SU-DHL-6 (cell line): ENCODE results near the gene INSIG1.

Source experiments
- H2AFZ ChIP-seq: fragments of 200-600 bp; sonication (generic); 2 replicates; pipeline ENCODE4 v1.6.1; 2014; ENCODE audit warnings: low read depth, mild to moderate bottlenecking, moderate library complexity, mixed read lengths, antibody characterized with exemption, low read length; ENCODE audit not compliant: severe bottlenecking
- H3F3A ChIP-seq: fragments of 200-600 bp; shearing (Covaris generic); 2 replicates; pipeline ENCODE4 v1.6.0; 2016; ENCODE audit warnings: antibody characterized with exemption, mild to moderate bottlenecking; ENCODE audit not compliant: insufficient read depth
- H3K27ac ChIP-seq: fragments of 200-600 bp; sonication (generic); 2 replicates; pipeline ENCODE4 v1.5.1; 2016; ENCODE audit warnings: low read depth, mild to moderate bottlenecking, low read length, moderate library complexity, mixed read lengths
- H3K27me3 ChIP-seq: fragments of 200-600 bp; sonication (generic), shearing (Covaris generic); 2 replicates; pipeline ENCODE4 v1.6.0; 2014; ENCODE audit warnings: mild to moderate bottlenecking, low read length
- H3K36me3 ChIP-seq: fragments of 200-600 bp; sonication (generic); 2 replicates; pipeline ENCODE4 v1.6.1; 2014; ENCODE audit warnings: mild to moderate bottlenecking, low read length, mixed read lengths
- H3K4me2 ChIP-seq: fragments of 300-600, 200-600 bp; shearing (Covaris generic), sonication (generic); 2 replicates; pipeline ENCODE4 v1.6.0; 2014; ENCODE audit warnings: low read length, low read depth, mild to moderate bottlenecking; ENCODE audit not compliant: poor library complexity, severe bottlenecking
- H3K4me3 ChIP-seq: fragments of 200-600 bp; sonication (generic); 2 replicates; pipeline ENCODE4 v1.5.1; 2014; ENCODE audit warnings: antibody characterized with exemption, low read length, mild to moderate bottlenecking, mixed read lengths; ENCODE audit not compliant: insufficient read depth, poor library complexity, severe bottlenecking
- H3K79me2 ChIP-seq: fragments of 200-600 bp; sonication (generic); 2 replicates; pipeline ENCODE4 v1.6.1; 2014; ENCODE audit warnings: mild to moderate bottlenecking, low read length, moderate library complexity; ENCODE audit not compliant: insufficient read depth
- H3K9ac ChIP-seq: fragments of 200-600 bp; sonication (generic); 2 replicates; pipeline ENCODE4 v1.7.0; 2014; ENCODE audit warnings: mild to moderate bottlenecking, low read length
- H3K9me2 ChIP-seq: fragments of 200-600 bp; sonication (generic); replicated peaks from 2 replicates; pipeline ENCODE4 v1.6.1; 2014; ENCODE audit warnings: low read length; ENCODE audit not compliant: insufficient read depth
- H3K9me3 ChIP-seq: fragments of 200-600 bp; sonication (generic); 2 replicates; pipeline ENCODE4 v1.6.1; 2014; ENCODE audit warnings: low read length, mixed read lengths; ENCODE audit not compliant: insufficient read depth
- H4K20me1 ChIP-seq: fragments of 200-600 bp; sonication (generic); 2 replicates; pipeline ENCODE4 v1.6.1; 2014; ENCODE audit warnings: low read depth, mild to moderate bottlenecking, antibody characterized with exemption, low read length, moderate library complexity, mixed read lengths
- EZH2phosphoT487 ChIP-seq: fragments of 200-600 bp; sonication (generic), shearing (Covaris generic); conservative IDR thresholded peaks from 2 replicates; pipeline ENCODE4 v1.6.1; 2018; ENCODE audit warnings: mild to moderate bottlenecking, antibody characterized with exemption, low read length, moderate library complexity, mixed read lengths
- TF ChIP-seq, protein P1 (sequence below): fragments of 200-600 bp; sonication (generic); IDR thresholded peaks from one replicate; pipeline ENCODE4 v1.5.1; 2017; ENCODE audit warnings: antibody characterized with exemption, mild to moderate bottlenecking, low read length, moderate library complexity; ENCODE audit not compliant: insufficient read depth, poor library complexity, severe bottlenecking

The INSIG1 gene

DNA sequence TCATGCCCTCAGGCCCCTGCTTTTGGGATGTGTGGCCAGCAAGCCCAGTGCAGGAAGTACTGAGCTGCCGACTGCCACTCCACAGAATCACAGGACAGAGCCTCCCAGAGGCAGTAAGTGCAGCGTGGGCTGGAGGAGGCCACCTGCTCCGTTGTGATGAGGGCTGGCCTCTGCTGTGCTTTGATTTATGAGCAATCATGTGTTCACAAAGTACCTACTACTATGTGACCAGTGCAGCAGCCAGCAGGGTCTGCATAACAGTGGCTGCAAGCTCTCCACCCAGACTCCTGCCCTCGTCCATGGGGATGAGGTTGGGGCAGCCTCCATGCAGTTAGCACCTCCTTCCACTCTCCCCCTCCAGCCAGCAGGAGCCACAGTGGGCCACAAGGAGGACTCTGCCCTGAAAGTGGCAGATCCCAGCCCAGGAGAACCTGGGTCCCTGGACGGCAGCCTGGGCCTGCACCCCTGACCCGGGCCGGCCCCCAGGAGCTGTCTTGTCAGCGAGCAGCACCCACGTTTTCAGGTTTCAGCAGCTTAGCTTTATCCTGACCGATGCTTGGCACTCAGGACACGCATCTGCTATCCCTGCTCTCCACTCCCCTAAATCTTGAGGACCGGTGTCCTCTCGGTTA lies 37.7 kb upstream of the INSIG1 start:
- H3K9me3 ChIP-seq: no peaks in the 10 kb centered on the region
- H4K20me1 ChIP-seq: no peaks in the 10 kb centered on the region
- H3K4me2 ChIP-seq: no peak overlapping the region
- H2AFZ ChIP-seq: no peak overlapping the region
- no peak for TF ChIP-seq EZH2phosphoT487
- TF ChIP-seq, protein P1, sequence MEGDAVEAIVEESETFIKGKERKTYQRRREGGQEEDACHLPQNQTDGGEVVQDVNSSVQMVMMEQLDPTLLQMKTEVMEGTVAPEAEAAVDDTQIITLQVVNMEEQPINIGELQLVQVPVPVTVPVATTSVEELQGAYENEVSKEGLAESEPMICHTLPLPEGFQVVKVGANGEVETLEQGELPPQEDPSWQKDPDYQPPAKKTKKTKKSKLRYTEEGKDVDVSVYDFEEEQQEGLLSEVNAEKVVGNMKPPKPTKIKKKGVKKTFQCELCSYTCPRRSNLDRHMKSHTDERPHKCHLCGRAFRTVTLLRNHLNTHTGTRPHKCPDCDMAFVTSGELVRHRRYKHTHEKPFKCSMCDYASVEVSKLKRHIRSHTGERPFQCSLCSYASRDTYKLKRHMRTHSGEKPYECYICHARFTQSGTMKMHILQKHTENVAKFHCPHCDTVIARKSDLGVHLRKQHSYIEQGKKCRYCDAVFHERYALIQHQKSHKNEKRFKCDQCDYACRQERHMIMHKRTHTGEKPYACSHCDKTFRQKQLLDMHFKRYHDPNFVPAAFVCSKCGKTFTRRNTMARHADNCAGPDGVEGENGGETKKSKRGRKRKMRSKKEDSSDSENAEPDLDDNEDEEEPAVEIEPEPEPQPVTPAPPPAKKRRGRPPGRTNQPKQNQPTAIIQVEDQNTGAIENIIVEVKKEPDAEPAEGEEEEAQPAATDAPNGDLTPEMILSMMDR: no peak
- H3K9ac ChIP-seq: no peak overlapping the region
- no peaks in the 10 kb centered on the region for H3K36me3 ChIP-seq
- no peaks in the 10 kb centered on the region for H3K27me3 ChIP-seq
- H3K79me2 ChIP-seq: no peaks in the 10 kb centered on the region
- no peak overlapping the region for H3K27ac ChIP-seq
- no peak overlapping the region for H3K4me3 ChIP-seq
- H3K9me2 ChIP-seq: no peaks in the 10 kb centered on the region
- H3F3A ChIP-seq: no peaks in the 10 kb centered on the region

DNA sequence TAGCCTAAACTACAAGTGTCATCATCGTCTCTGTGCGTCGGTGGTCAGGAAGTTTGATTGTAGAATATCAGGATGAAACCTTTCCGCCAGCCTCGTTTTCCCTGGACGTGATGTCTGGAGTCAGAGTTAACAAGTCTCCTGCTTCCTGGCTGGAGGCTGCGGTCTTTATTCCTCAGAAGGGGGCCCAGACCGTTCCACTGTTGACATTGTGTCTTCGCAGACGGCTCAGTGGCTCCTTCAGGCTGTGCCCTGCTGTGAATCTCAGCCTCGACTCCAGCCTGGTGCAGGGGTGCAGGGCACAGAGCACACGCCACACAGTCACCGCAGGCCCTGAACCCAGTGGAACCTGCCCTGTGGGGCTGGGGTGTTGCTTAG lies 37.2 kb upstream of the INSIG1 start:
- no peaks in the 10 kb centered on the region for H3K36me3 ChIP-seq
- TF ChIP-seq, protein P1: no peak
- no peak for TF ChIP-seq EZH2phosphoT487

DNA sequence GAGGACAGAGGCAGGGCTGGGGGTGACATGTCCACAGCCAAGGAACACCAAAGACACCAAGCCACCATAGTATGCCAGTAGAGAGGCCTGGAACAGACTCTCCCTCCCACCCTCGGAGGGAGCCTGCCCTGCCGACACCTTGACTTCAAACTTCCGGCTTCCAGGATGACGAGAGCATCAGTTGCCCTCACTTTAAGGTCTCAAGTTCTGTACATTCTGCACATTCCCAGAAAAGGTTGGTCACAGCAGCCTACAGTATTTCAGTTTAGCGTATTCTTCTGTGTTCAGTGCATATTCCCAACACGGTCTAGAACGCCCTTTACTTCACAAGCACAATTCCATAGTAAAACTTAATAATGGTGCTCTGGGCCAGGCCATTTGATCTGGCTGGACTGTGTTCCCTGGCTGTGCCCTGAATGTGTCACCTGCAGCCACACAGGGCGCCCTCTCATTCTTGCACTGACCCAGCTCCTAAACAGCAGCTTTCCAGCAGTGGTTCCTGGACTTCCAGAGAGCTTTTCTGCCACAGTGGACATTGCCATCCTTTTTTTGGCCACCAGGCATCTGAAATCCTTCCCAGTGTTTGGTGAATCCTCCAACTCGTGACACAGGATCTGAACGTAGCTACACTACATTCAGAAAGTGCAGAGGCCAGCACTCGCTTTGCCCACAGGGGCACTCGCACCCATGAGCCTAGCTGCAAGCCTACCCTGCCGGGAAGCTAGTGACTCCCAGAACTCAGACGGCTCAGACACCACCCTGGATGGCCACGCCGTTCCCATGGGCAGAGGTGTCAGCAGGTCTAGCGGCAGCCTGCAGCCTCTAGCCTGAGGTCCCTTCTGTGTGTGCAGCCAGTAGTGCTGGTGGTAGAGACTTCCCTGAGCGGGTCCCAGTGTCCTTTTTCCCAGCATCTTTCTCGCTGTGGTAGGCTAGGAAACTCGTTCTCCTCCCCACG lies 36.4 kb upstream of the INSIG1 start:
- H3K9me3 ChIP-seq: no peaks in the 10 kb centered on the region
- H3F3A ChIP-seq: no peaks in the 10 kb centered on the region
- no peak overlapping the region for H3K4me2 ChIP-seq
- no peak overlapping the region for H3K27ac ChIP-seq
- H3K79me2 ChIP-seq: no peaks in the 10 kb centered on the region
- no peak overlapping the region for H2AFZ ChIP-seq
- H3K9ac ChIP-seq: no peak overlapping the region
- H4K20me1 ChIP-seq: no peaks in the 10 kb centered on the region
- no peaks in the 10 kb centered on the region for H3K36me3 ChIP-seq
- no peaks in the 10 kb centered on the region for H3K27me3 ChIP-seq
- H3K4me3 ChIP-seq: no peak overlapping the region
- no peak for TF ChIP-seq EZH2phosphoT487
- TF ChIP-seq, protein P1: no peak
- H3K9me2 ChIP-seq: no peaks in the 10 kb centered on the region

More for the DNA sequence above, 37.2 kb upstream of the INSIG1 start:
- H3K27me3 ChIP-seq: no peaks in the 10 kb centered on the region
- no peaks in the 10 kb centered on the region for H4K20me1 ChIP-seq
- H2AFZ ChIP-seq: no peak overlapping the region
- H3F3A ChIP-seq: no peaks in the 10 kb centered on the region
- no peaks in the 10 kb centered on the region for H3K79me2 ChIP-seq
- H3K9ac ChIP-seq: no peak overlapping the region
- no peaks in the 10 kb centered on the region for H3K9me3 ChIP-seq
- H3K4me2 ChIP-seq: no peak overlapping the region
- no peaks in the 10 kb centered on the region for H3K9me2 ChIP-seq
- no peak overlapping the region for H3K4me3 ChIP-seq
- no peak overlapping the region for H3K27ac ChIP-seq
